Right forelimb (tissue), 1 donor: Measurements from ENCODE around the gene PEX26.
"Not testable (repeated sequence)": the region's sequence is repeated elsewhere in the genome, so short reads cannot be mapped to it uniquely, and the experiment has no call there.

Experiments used
- DNase-seq: peaks from one replicate; pipeline ENCODE4 v3.0.0-alpha.2; 2018

The PEX26 gene

GRCh38 chr22:18103527-18104269 lies 25.9 kb downstream of the PEX26 start:
- no peak for DNase-seq

- no peak for DNase-seq
Measured at GRCh38 chr22:18104566-18104965, 26.8 kb downstream of the PEX26 start.

GRCh38 chr22:18105981-18106380 lies 28.2 kb downstream of the PEX26 start:
- not testable (repeated sequence) for DNase-seq

- DNase-seq = not testable (repeated sequence)
Measured at GRCh38 chr22:18106550-18107341, 29.0 kb downstream of the PEX26 start.

GRCh38 chr22:18108187-18108586 lies 30.4 kb downstream of the PEX26 start:
- DNase-seq = no peak

GRCh38 chr22:18109410-18110193 lies 31.8 kb downstream of the PEX26 start:
- no peak for DNase-seq

- peak; percentile 65 for DNase-seq
Measured at GRCh38 chr22:18110194-18110953, 32.6 kb downstream of the PEX26 start, which contains the start of gene TUBA8. Gene TUBA8, plus strand, starts transcription at chr22:18110809. Its CDS starts 57 bp downstream, at chr22:18110866.

- no peak for DNase-seq
Measured at GRCh38 chr22:18110954-18111758, 33.4 kb downstream of the PEX26 start.

GRCh38 chr22:18111759-18112330 lies 34.1 kb downstream of the PEX26 start:
- no peak for DNase-seq

GRCh38 chr22:18112440-18112839 lies 34.6 kb downstream of the PEX26 start:
- no peak for DNase-seq

GRCh38 chr22:18113680-18114394 lies 36.0 kb downstream of the PEX26 start:
- no peak for DNase-seq

- DNase-seq = no peak
Measured at GRCh38 chr22:18114495-18114894, 36.7 kb downstream of the PEX26 start.

- no peak for DNase-seq
Measured at GRCh38 chr22:18114976-18115652, 37.3 kb downstream of the PEX26 start.

- DNase-seq = no peak
Measured at GRCh38 chr22:18115906-18116371, 38.1 kb downstream of the PEX26 start.

- DNase-seq = no peak
Measured at GRCh38 chr22:18116634-18117033, 38.8 kb downstream of the PEX26 start.

- no peak for DNase-seq
Measured at GRCh38 chr22:18118345-18118915, 40.6 kb downstream of the PEX26 start.

- DNase-seq = no peak
Measured at GRCh38 chr22:18119409-18120110, 41.8 kb downstream of the PEX26 start.

GRCh38 chr22:18120857-18121256 lies 43.1 kb downstream of the PEX26 start:
- no peak for DNase-seq

GRCh38 chr22:18121506-18121905 lies 43.7 kb downstream of the PEX26 start:
- DNase-seq = no peak
